GM18511 (cell line): ENCODE results near the gene ABCG2.
"Not testable (repeated sequence)": the region's sequence is repeated elsewhere in the genome, so short reads cannot be mapped to it uniquely, and the experiment has no call there.

Experiments
- ATAC-seq: cut with Tn5 transposase; IDR thresholded peaks from one replicate; pipeline ENCODE4 v1.9.1; 2021; ENCODE audit warnings: mild to moderate bottlenecking, moderate library complexity; ENCODE audit not compliant: unreplicated experiment

The ABCG2 gene

GRCh38 chr4:88169298-88169697 is 10.9 kb upstream of the ABCG2 start:
- ATAC-seq, result no peak

DNA sequence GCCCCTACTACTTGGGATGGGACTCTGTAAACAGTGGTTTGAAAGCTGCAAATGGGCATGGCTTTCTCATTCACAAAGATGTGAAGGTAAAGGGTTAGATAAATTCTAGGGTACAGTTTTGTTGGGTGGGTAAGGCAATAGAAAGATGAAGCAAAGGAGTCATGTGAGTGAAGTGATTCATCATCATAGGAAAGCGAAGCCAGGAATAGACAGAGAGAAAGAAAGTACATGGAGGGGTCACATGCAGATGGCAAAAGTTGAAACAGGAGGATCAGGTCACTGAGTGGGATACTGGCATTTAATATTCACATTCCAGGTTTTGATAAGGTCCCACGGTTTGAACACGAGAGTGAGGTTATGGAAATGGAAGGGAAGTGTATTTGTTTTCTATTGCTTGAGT is 8.2 kb upstream of the ABCG2 start:
- no peak for ATAC-seq

DNA sequence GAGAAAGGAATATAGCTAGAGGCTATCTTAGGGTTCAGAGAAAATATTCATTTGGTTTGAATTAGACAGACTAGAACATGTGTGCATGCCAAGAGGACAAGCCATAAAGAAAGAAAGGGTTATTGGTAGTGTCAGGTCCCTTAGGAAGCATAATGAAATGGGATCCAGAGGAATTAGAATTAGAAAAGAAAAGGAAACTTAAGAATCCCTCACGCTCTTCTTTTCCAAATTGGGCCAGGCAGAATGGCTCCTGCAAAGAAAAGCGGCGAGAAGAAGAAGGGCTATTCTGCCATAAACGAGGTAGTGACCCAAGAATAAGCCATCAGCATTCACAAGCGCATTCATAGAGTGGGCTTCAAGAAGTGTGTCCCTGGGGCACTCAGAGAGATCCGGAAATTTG is 4.9 kb upstream of the ABCG2 start:
- no peak for ATAC-seq

DNA sequence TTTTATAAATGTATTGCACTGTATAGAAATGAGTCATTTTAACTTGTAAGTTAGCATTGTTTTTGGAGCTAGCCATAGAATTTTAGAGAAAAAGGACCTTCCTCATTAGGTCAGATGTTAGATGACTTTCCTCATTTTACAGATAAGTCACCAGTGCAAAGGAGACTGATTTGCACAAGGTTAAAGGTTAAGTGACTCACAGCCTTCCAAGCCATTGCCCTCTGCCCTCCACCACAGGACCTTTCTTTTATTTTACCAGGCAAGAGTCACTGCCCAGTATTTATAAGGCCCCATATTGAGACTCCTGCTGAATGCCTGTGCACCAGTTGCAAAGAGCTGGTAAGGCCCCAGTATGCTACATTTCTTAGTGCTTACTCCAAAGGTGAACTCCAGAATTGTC is 4.2 kb upstream of the ABCG2 start:
- ATAC-seq, result no peak

- ATAC-seq, result peak; percentile 50
These were observed 838 bp upstream of the ABCG2 start for GRCh38 chr4:88159229-88159725.

GRCh38 chr4:88158038-88158488 is 376 bp downstream of the ABCG2 start:
- ATAC-seq, result peak; percentile 67

- ATAC-seq, result not testable (repeated sequence)
These were observed 6.1 kb downstream of the ABCG2 start for GRCh38 chr4:88152331-88152730.

DNA sequence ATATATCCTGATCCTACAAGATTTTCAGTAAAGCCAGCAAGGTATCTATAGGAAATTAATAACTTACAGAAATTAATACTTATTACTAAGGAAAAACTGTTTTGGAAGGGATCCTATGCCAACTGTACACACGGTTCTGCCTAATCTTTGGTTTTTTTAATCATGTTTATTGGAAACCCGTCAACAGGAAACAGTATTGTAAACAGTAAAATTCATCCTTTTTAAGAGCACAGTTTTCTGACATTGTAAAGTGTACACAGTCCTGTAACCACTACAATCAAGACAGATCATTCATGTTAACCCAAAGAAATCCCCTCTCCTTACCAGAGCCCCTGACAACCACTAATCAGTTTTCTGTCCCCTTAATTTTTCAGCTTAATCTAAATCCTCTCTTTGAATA is 9.9 kb downstream of the ABCG2 start:
- ATAC-seq, result no peak

- no peak for ATAC-seq
These were observed 10.6 kb downstream of the ABCG2 start for GRCh38 chr4:88147799-88148217.

GRCh38 chr4:88146891-88147290 is 11.5 kb downstream of the ABCG2 start:
- no peak for ATAC-seq

DNA sequence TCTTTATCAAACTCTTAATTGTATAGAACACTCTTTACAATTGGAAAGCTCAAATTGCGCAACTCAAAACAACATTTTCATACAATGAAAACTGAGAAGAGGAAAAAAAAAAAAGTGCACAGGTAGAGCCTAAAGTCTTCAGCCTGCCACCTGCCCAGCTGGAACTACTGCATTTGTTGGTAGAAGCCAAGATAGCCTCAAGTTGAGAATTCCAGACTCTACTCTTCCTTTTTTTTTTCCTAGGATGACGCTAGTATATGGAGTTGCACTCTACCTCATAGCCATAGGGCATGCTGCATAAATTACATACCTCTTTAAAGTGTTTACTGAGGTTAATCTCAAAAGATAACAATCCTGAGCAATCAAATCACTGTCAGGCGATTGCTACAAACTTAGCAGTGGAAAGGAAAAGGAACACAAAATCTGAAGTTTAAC is 13.6 kb downstream of the ABCG2 start:
- no peak for ATAC-seq

- no peak for ATAC-seq
These were observed 14.4 kb downstream of the ABCG2 start for GRCh38 chr4:88144048-88144447.

DNA sequence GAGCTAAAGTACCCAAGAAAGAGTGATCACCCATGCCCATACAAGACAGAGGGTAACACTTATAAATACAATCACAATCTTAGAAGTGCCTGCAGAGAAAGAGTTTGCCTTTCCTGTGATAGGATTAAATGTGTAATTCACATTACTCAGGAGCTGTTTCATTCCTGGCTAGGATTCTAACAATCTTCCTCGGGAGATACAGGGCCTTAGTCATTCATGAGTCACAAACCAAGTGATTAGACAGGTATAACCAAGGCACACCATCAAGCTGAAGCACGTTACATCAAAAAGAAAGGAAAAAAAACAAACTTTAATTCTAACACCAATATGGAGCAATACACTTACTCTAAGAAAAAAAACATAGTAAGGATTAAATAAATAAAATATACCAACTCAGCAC is 14.9 kb downstream of the ABCG2 start:
- ATAC-seq, result no peak

DNA sequence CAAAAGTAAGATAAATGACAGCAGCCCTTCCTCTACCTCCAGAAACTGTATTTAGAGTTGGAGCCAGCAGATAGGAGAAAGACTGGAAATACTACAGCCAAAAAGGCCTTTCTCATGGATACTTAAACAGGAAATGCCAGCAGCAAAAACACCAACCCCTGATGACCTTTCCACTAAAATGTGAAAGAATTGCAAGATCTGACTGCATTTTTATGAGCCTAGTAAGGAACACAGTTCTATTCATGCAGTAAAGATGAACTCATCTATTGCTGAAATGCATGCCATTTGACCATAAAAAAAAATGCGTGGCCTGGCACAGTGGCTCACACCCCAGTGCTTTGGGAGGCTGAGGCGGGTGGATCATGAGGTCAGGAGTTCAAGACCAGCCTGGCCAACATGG is 19.9 kb downstream of the ABCG2 start:
- ATAC-seq, result no peak

GRCh38 chr4:88137112-88137511 is 21.3 kb downstream of the ABCG2 start:
- no peak for ATAC-seq

DNA sequence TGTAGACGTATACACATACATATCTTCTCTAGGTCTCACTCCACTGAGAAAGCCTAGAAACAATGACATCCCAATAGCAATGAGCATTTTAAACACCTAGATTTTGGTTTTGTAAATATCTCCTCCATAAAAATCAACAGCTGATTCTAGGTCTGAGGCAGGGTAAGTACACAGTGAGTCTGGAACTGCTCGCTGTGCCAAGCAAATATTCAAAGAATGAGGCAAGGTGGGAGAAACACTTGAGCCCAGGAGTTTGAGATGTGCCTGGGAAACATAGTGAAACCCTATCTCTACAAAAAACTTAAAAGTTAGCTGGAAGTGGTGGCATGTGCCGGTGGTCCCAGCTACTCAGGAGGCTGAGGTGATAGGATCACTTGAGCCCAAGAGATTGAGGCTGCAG is 22.2 kb downstream of the ABCG2 start:
- no peak for ATAC-seq

- ATAC-seq, result no peak
These were observed 23.1 kb downstream of the ABCG2 start for GRCh38 chr4:88135356-88135663.

DNA sequence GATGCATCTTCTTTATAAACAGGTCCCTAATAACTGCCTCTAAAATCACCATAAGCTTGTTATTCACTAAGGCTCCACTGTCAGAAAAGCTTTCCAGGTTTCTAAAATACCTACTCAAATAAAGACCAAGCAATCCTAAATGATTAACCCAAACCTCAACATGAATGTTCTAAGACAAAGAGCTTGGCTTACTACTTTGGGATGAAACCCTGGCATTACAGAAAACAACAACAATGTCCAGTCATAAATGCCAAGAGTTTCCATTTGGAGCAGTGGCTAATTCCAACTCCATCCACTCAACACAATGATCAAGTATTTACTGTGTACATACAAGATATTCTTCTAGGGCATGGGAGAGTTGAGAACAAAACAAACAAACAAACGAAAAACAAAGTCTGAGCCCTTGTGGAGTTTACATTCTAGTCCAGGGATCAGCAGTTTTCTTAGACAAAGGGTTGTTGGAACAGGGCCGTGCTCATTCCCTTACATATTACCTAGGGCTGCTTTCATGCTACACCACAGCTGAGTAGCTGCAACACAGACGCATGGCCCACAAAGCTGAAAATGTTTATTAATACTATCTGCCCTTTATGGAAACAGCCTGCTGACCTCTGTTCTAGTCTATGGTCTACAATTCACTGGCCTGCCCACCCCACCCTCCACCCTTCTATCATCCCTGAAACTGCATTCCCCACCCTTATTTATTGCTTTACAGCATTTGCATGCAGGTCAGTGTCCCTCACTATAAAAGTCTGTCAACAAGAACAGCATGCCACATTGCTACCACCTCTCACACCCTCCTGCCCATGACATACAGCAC is 23.7 kb downstream of the ABCG2 start:
- ATAC-seq, result no peak

DNA sequence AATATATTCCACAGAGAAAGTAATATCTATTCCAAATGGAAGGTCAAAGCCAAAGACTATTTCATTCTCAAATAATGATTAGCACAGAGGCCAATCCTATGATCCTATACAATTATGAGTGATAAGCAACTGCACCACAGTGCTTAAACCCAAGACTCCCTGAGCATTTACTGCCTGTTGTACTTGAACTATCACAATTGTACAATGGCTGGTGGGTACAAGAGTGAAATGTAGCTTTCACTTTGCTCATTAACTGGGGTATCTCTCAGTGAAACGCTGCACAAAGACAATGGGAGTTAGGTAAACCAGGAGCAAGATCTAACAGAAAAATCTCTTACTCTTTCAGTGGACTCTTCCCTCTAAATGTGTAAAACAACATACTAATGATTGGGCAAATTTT is 24.3 kb downstream of the ABCG2 start:
- ATAC-seq, result no peak

GRCh38 chr4:88130544-88131305 is 27.7 kb downstream of the ABCG2 start:
- no peak for ATAC-seq

DNA sequence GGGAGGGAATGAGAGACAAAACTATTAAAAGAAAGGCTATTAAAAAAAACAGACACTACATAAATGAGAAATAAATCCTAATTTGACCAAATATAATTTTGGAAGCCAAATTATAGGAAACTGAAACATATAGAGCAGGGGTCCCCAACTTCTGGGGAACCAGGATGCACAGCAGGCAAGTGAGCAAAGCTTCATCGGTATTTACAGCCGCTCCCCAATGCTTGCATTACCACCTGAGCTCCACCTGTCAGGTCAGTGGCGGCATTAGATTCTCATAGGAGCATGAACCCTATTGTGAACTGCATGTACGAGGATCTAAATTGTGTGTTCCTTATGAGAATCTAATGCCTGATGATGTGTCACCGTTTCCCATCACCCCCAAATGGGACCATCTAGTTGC is 28.4 kb downstream of the ABCG2 start:
- ATAC-seq, result no peak

DNA sequence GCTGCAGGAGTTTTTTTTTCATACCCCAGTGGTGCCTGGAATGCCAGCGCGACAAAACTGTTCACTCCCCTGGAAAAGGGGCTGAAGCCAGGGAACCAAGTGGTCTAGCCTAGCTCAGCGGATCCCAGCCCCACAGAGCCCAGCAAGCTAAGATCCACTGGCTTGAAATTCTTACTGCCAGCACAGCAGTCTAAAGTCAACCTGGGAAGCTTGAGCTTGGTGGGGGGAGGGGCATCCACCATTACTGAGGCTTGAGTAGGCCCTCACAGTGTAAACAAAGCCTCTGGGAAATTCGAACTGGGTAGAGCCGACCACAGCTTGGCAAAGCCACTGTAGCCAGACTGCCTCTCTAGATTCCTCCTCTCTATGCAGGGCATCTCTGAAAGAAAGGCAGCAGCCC is 36.2 kb downstream of the ABCG2 start:
- not testable (repeated sequence) for ATAC-seq
